Mammary epithelial cell (primary cell): ENCODE measurements around the gene DMXL2.

ENCODE experiments used
- EZH2 ChIP-seq: IDR thresholded peaks from 2 replicates; pipeline ENCODE4 v1.6.1; 2012; ENCODE audit warnings: low read length, inconsistent platforms, borderline replicate concordance
- TF ChIP-seq, protein P1 (sequence below), 2 donors: IDR thresholded peaks in 1 of 2; conservative IDR thresholded peaks in 1 of 2; 2 replicates each; pipeline ENCODE4 v1.5.1; 2011 to 2012; ENCODE audit warnings: inconsistent platforms in 2 of 2, low read length in 2 of 2, mild to moderate bottlenecking in 2 of 2, control low read depth in 1 of 2, low read depth in 1 of 2; ENCODE audit not compliant: insufficient read depth in 1 of 2; ENCODE audit errors: extremely low read depth in 1 of 2

DNA sequence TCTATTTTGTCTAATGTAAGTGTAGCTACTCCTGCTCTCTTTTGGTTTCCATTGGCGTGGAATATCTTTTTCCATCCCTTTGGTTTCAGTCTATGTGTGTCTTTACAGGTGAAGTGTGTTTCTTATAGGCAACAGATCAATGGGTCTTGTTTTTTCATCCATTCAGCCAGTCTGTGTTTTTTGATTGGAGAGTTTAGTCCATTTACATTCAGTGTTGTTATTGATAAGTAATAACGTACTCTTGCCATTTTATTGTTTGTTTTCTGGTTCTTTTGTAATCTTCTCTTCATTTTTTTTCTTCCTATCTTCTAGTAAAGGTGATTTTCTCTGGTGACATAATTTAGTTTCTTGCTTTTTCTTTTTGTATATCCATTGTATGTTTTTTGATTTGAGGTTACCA is 184.0 kb downstream of the DMXL2 start:
- TF ChIP-seq, protein P1, sequence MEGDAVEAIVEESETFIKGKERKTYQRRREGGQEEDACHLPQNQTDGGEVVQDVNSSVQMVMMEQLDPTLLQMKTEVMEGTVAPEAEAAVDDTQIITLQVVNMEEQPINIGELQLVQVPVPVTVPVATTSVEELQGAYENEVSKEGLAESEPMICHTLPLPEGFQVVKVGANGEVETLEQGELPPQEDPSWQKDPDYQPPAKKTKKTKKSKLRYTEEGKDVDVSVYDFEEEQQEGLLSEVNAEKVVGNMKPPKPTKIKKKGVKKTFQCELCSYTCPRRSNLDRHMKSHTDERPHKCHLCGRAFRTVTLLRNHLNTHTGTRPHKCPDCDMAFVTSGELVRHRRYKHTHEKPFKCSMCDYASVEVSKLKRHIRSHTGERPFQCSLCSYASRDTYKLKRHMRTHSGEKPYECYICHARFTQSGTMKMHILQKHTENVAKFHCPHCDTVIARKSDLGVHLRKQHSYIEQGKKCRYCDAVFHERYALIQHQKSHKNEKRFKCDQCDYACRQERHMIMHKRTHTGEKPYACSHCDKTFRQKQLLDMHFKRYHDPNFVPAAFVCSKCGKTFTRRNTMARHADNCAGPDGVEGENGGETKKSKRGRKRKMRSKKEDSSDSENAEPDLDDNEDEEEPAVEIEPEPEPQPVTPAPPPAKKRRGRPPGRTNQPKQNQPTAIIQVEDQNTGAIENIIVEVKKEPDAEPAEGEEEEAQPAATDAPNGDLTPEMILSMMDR (conservative IDR thresholded peaks at IDR 0.05 in 1 of 2, IDR thresholded peaks at IDR 0.05 in 1 of 2; ENCODE audit: extremely low read depth in 1 of 2, insufficient read depth in 1 of 2, low read depth in 1 of 2, low read length in 2 of 2): no peak
- no peak for TF ChIP-seq EZH2
